HG03432 (cell line): ENCODE results near the gene KCNAB2.
"Not testable (repeated sequence)": the region's sequence is repeated elsewhere in the genome, so short reads cannot be mapped to it uniquely, and the experiment has no call there.

ENCODE experiments used
- ATAC-seq: cut with Tn5 transposase; IDR thresholded peaks from one replicate; pipeline ENCODE4 v1.9.1; 2021; ENCODE audit warnings: mild to moderate bottlenecking, moderate library complexity; ENCODE audit not compliant: unreplicated experiment

KCNAB2 gene

GRCh38 chr1:6052543-6053205 is 7.0 kb downstream of the KCNAB2 start:
- no peak for ATAC-seq

GRCh38 chr1:6053206-6053546 is 7.5 kb downstream of the KCNAB2 start:
- ATAC-seq = no peak

- no peak for ATAC-seq
Measured at GRCh38 chr1:6054596-6054995, 8.9 kb downstream of the KCNAB2 start.

GRCh38 chr1:6056572-6056948 is 10.9 kb downstream of the KCNAB2 start:
- no peak for ATAC-seq

- no peak for ATAC-seq
Measured at GRCh38 chr1:6057170-6057845, 11.6 kb downstream of the KCNAB2 start.

GRCh38 chr1:6059866-6060265 is 14.2 kb downstream of the KCNAB2 start:
- ATAC-seq = no peak

- ATAC-seq = no peak
Measured at GRCh38 chr1:6062670-6063069, 17.0 kb downstream of the KCNAB2 start.

- ATAC-seq = not testable (repeated sequence)
Measured at GRCh38 chr1:6063532-6064053, 17.9 kb downstream of the KCNAB2 start.

- ATAC-seq = no peak
Measured at GRCh38 chr1:6065093-6065858, 19.6 kb downstream of the KCNAB2 start.

GRCh38 chr1:6066680-6067079 is 21.0 kb downstream of the KCNAB2 start:
- no peak for ATAC-seq

GRCh38 chr1:6068073-6068472 is 22.4 kb downstream of the KCNAB2 start:
- no peak for ATAC-seq

- ATAC-seq = no peak
Measured at GRCh38 chr1:6068932-6069331, 23.2 kb downstream of the KCNAB2 start.

GRCh38 chr1:6069573-6069972 is 23.9 kb downstream of the KCNAB2 start:
- ATAC-seq = no peak

GRCh38 chr1:6070450-6070974 is 24.8 kb downstream of the KCNAB2 start:
- no peak for ATAC-seq

GRCh38 chr1:6071219-6071618 is 25.5 kb downstream of the KCNAB2 start:
- no peak for ATAC-seq

- ATAC-seq = no peak
Measured at GRCh38 chr1:6072774-6073479, 27.2 kb downstream of the KCNAB2 start.

- ATAC-seq = no peak
Measured at GRCh38 chr1:6073480-6074053, 27.9 kb downstream of the KCNAB2 start.

GRCh38 chr1:6074192-6074901 is 28.7 kb downstream of the KCNAB2 start:
- ATAC-seq = no peak

GRCh38 chr1:6075748-6076147 is 30.1 kb downstream of the KCNAB2 start:
- ATAC-seq = no peak

GRCh38 chr1:6077061-6077460 is 31.4 kb downstream of the KCNAB2 start:
- ATAC-seq = not testable (repeated sequence)
